ENCODE data around the gene KAT2A.

Gene KAT2A

GRCh38 chr17:42088736-42089135, 32.4 kb downstream of the KAT2A start:
- no peak for DNase-seq (ENCODE audit: low read depth, low spot score)
- TF ChIP-seq CTCF (IDR thresholded peaks at IDR 0.05; ENCODE audit: insufficient read depth, low read length, missing control alignments): no peak
- ChIA-PET CTCF (interaction anchor here (1.3 kb wide), 1 partner anchor 23 kb away, joined by 6 read pairs; no protein-coding TSS in a partner anchor), POLR2A (no interaction called here)
- no peak overlapping the region for H3K4me3 ChIP-seq (ENCODE audit: low read depth, low read length)

- ChIA-PET POLR2A (no interaction called here), CTCF (interaction anchor here (1.3 kb wide), 2 partner anchors 20 to 23 kb away, joined by 5 to 6 read pairs; no protein-coding TSS in a partner anchor)
- no peak overlapping the region for H3K4me3 ChIP-seq (ENCODE audit: low read depth, low read length)
- no peak for DNase-seq (ENCODE audit: low read depth, low spot score)
- TF ChIP-seq CTCF (IDR thresholded peaks at IDR 0.05; ENCODE audit: insufficient read depth, low read length, missing control alignments): no peak
Observed at GRCh38 chr17:42087736-42088705, 33.1 kb downstream of the KAT2A start.

- TF ChIP-seq CTCF (IDR thresholded peaks at IDR 0.05; ENCODE audit: insufficient read depth, low read length, missing control alignments): no peak
- H3K4me3 ChIP-seq (ENCODE audit: low read depth, low read length): no peak overlapping the region
- ChIA-PET POLR2A (no interaction called here), CTCF (interaction anchor here (0.6 to 1.3 kb wide), 2 partner anchors 20 to 52 kb away, joined by 3 to 5 read pairs; no protein-coding TSS in a partner anchor)
- DNase-seq (ENCODE audit: low read depth, low spot score): no peak
Observed at GRCh38 chr17:42087042-42087701, 34.0 kb downstream of the KAT2A start.

- POLR2A ChIA-PET: interaction anchor here (1.0 kb wide), 1 partner anchor 27 kb away, joined by 3 read pairs; no protein-coding TSS in a partner anchor
- CTCF ChIA-PET: interaction anchor here (1.3 to 2.4 kb wide), 3 partner anchors 15 to 37 kb away, joined by 5 to 18 read pairs (median 5); no protein-coding TSS in a partner anchor
- no peak overlapping the region for H3K4me3 ChIP-seq (ENCODE audit: low read depth, low read length)
- DNase-seq (ENCODE audit: low read depth, low spot score): no peak
- TF ChIP-seq CTCF (IDR thresholded peaks at IDR 0.05; ENCODE audit: insufficient read depth, low read length, missing control alignments): no peak
Observed at GRCh38 chr17:42081516-42082129, 39.5 kb downstream of the KAT2A start.

- no peak for TF ChIP-seq CTCF (IDR thresholded peaks at IDR 0.05; ENCODE audit: insufficient read depth, low read length, missing control alignments)
- DNase-seq (ENCODE audit: low read depth, low spot score): no peak
- H3K4me3 ChIP-seq (ENCODE audit: low read depth, low read length): no peak overlapping the region
- POLR2A ChIA-PET: no interaction called here
- CTCF ChIA-PET: interaction anchor here (1.7 to 2.4 kb wide), 2 partner anchors 13 to 22 kb away, joined by 5 to 18 read pairs; no protein-coding TSS in a partner anchor
Observed at GRCh38 chr17:42079541-42079940, 41.6 kb downstream of the KAT2A start.

All from AG04449 (cell line).